Hepatocyte (in vitro differentiated cells): ENCODE measurements around the gene ZNF215. TPM values are rescaled to one million over a fixed set of nuclear protein-coding genes. Genes with fewer than 3 reads are reported as not detected.

Source experiments
- DNase-seq: peaks from one replicate; pipeline ENCODE4 v3.0.0-alpha.2; 2016; ENCODE audit warnings: low spot score
- H2AFZ ChIP-seq: fragments of 200-600 bp; sonication (generic); 2 replicates; pipeline ENCODE4 v1.6.0; 2016; ENCODE audit warnings: antibody characterized with exemption, mild to moderate bottlenecking
- H3K27ac ChIP-seq: fragments of 200-600 bp; sonication (generic); 2 replicates; pipeline ENCODE4 v1.5.1; 2016; ENCODE audit warnings: mild to moderate bottlenecking
- H3K27me3 ChIP-seq: fragments of 200-600 bp; sonication (generic); 2 replicates; pipeline ENCODE4 v1.6.1; 2016
- H3K36me3 ChIP-seq: fragments of 200-600 bp; sonication (generic); replicated peaks from 2 replicates; pipeline ENCODE4 v1.5.1; 2016; ENCODE audit warnings: low read depth; ENCODE audit not compliant: insufficient read depth
- H3K4me1 ChIP-seq: fragments of 200-600 bp; sonication (generic); 2 replicates; pipeline ENCODE4 v1.5.1; 2016; ENCODE audit warnings: mild to moderate bottlenecking, moderate library complexity; ENCODE audit not compliant: insufficient read depth
- H3K4me2 ChIP-seq: fragments of 200-600 bp; sonication (generic); 2 replicates; pipeline ENCODE4 v1.6.0; 2016
- H3K4me3 ChIP-seq: fragments of 200-600 bp; sonication (generic); 2 replicates; pipeline ENCODE4 v1.5.1; 2016; ENCODE audit warnings: mild to moderate bottlenecking
- H3K79me2 ChIP-seq: fragments of 200-600 bp; sonication (generic); 2 replicates; pipeline ENCODE4 v1.6.0; 2017; ENCODE audit warnings: mild to moderate bottlenecking
- H3K9me2 ChIP-seq: fragments of 200-600 bp; sonication (generic); replicated peaks from 2 replicates; pipeline ENCODE4 v1.6.0; 2017; ENCODE audit warnings: mild to moderate bottlenecking; ENCODE audit not compliant: insufficient read depth
- H3K9me3 ChIP-seq: fragments of 200-600 bp; sonication (generic); 2 replicates; pipeline ENCODE4 v1.5.1; 2016; ENCODE audit warnings: low read depth, mild to moderate bottlenecking
- H4K20me1 ChIP-seq: fragments of 200-600 bp; sonication (generic); 2 replicates; pipeline ENCODE4 v1.6.0; 2016; ENCODE audit warnings: mild to moderate bottlenecking; ENCODE audit not compliant: insufficient read depth, poor library complexity, severe bottlenecking
- CTCF ChIP-seq: fragments of 200-600 bp; sonication (generic); IDR thresholded peaks from 2 replicates; pipeline ENCODE4 v1.5.1; 2016; ENCODE audit warnings: antibody characterized with exemption, mild to moderate bottlenecking; ENCODE audit not compliant: poor library complexity
- EZH2 ChIP-seq: fragments of 200-600 bp; sonication (generic); IDR thresholded peaks from 2 replicates; pipeline ENCODE4 v1.6.1; 2016; ENCODE audit warnings: antibody characterized with exemption, mild to moderate bottlenecking, borderline replicate concordance
- EZH2phosphoT487 ChIP-seq: fragments of 200-600 bp; sonication (generic); IDR thresholded peaks from one replicate; pipeline ENCODE4 v1.6.1; 2018; ENCODE audit warnings: antibody characterized with exemption, mild to moderate bottlenecking, low read depth, moderate library complexity; ENCODE audit not compliant: unreplicated experiment, severe bottlenecking
- WGBS: methylation state at CpG from one replicate; pipeline ENCODE4 v1.1.6; 2016; ENCODE audit warnings: low lambda C conversion rate; ENCODE audit errors: missing lambda C conversion rate; 5-methylcytosine and 5-hydroxymethylcytosine counted together
- polyA plus RNA-seq: library from polyadenylated mRNA; unstranded; fragments of >200 nt; fragmentation: Nextera tagmentation; extraction: Ambion mirVana; gene quantifications from 2 replicates; pipeline ENCODE4 v1.2.1, GENCODE V29; 2016
- total RNA-seq: library from RNA; depleted of rRNA; stranded (reverse); fragments of >200 nt; gene quantifications from 2 replicates; pipeline ENCODE4 v1.2.3, GENCODE V29; 2014

Gene ZNF215
- total and polyA plus RNA-seq, 2 experiments from 2014 or later = 1.2 to 3.3 TPM

GRCh38 chr11:6911378-6911777 lies 14.8 kb upstream of the ZNF215 start:
- H3K27ac ChIP-seq = no peak overlapping the region
- no peak overlapping the region for H2AFZ ChIP-seq
- no peaks in the 10 kb centered on the region for H3K9me2 ChIP-seq
- TF ChIP-seq CTCF (no peak), EZH2 (no peak), EZH2phosphoT487 (no peak)
- no peak overlapping the region for H3K4me2 ChIP-seq
- no peaks in the 10 kb centered on the region for H3K27me3 ChIP-seq
- 94% methylated on average over 3 of the region's 3 CpGs for WGBS
- no peak overlapping the region for H3K4me3 ChIP-seq
- no peaks in the 10 kb centered on the region for H3K9me3 ChIP-seq
- H4K20me1 ChIP-seq = no peaks in the 10 kb centered on the region
- H3K79me2 ChIP-seq = no peaks in the 10 kb centered on the region
- no peaks in the 10 kb centered on the region for H3K36me3 ChIP-seq
- no peak for DNase-seq
- no peaks in the 10 kb centered on the region for H3K4me1 ChIP-seq

GRCh38 chr11:6911948-6912347 lies 14.3 kb upstream of the ZNF215 start:
- no peak overlapping the region for H3K4me3 ChIP-seq
- H3K27me3 ChIP-seq = no peaks in the 10 kb centered on the region
- DNase-seq = no peak
- TF ChIP-seq EZH2phosphoT487 (no peak), CTCF (no peak), EZH2 (no peak)
- WGBS = 88% methylated on average over 3 of the region's 3 CpGs
- H3K27ac ChIP-seq = no peak overlapping the region
- H4K20me1 ChIP-seq = no peaks in the 10 kb centered on the region
- no peaks in the 10 kb centered on the region for H3K4me1 ChIP-seq
- no peaks in the 10 kb centered on the region for H3K79me2 ChIP-seq
- H2AFZ ChIP-seq = no peak overlapping the region
- no peaks in the 10 kb centered on the region for H3K9me3 ChIP-seq
- H3K9me2 ChIP-seq = no peaks in the 10 kb centered on the region
- no peaks in the 10 kb centered on the region for H3K36me3 ChIP-seq
- H3K4me2 ChIP-seq = no peak overlapping the region

GRCh38 chr11:6919698-6920097 lies 6.5 kb upstream of the ZNF215 start:
- no peak overlapping the region for H3K4me2 ChIP-seq
- no peaks in the 10 kb centered on the region for H3K27me3 ChIP-seq
- H3K79me2 ChIP-seq = no peaks in the 10 kb centered on the region
- H3K36me3 ChIP-seq = no peaks in the 10 kb centered on the region
- no peaks in the 10 kb centered on the region for H3K9me3 ChIP-seq
- H3K27ac ChIP-seq = no peak overlapping the region
- H3K9me2 ChIP-seq = no peaks in the 10 kb centered on the region
- TF ChIP-seq EZH2 = no peak
- no peak for TF ChIP-seq CTCF
- TF ChIP-seq EZH2phosphoT487 = no peak
- no peaks in the 10 kb centered on the region for H3K4me1 ChIP-seq
- no peak for DNase-seq
- H3K4me3 ChIP-seq = no peak overlapping the region
- H2AFZ ChIP-seq = no peak overlapping the region
- no peaks in the 10 kb centered on the region for H4K20me1 ChIP-seq
- whole genome bisulfite sequencing = 42% methylated on average over 2 of the region's 2 CpGs

- Histone ChIP-seq H3K4me2 (no peak within 1 kb of the TSS), H3K9me3 (no peaks in the 10 kb centered on the region), H4K20me1 (no peaks in the 10 kb centered on the region), H3K9me2 (no peaks in the 10 kb centered on the region), H3K4me3 (no peak within 1 kb of the TSS), H3K27ac (no peak within 1 kb of the TSS), H3K36me3 (no peaks in the 10 kb centered on the region), H3K4me1 (no peaks in the 10 kb centered on the region), H3K79me2 (no peaks in the 10 kb centered on the region), H2AFZ (no peak within 1 kb of the TSS), H3K27me3 (no peaks in the 10 kb centered on the region)
- DNase-seq = no peak
- WGBS = 94% methylated on average over 1 of the region's 1 CpG
- TF ChIP-seq CTCF = no peak
- TF ChIP-seq EZH2 = no peak
- no peak for TF ChIP-seq EZH2phosphoT487
These were observed 5.5 kb upstream of the ZNF215 start, which contains the start of gene OR2D3 for GRCh38 chr11:6920702-6921101. Gene OR2D3 (plus strand): TSS chr11:6921002. CDS start chr11:6921002, 0 bp downstream.
